GM13976 (cell line): ENCODE results near the gene GUSB.
"Not testable (repeated sequence)": the region's sequence is repeated elsewhere in the genome, so short reads cannot be mapped to it uniquely, and the experiment has no call there.

Experiments
- DNase-seq: peaks from one replicate; pipeline ENCODE4 v3.0.0; 2012; ENCODE audit warnings: low spot score
- in situ Hi-C: fragments of 300-500 bp; cut with MboI; formaldehyde crosslinking; loops from one replicate; pipeline ENCODE4 v1.12.0; 2022; ENCODE audit warnings: low sequenced_read_pairs, mixed read lengths, inconsistent platforms; ENCODE audit not compliant: unreplicated experiment
- TF ChIP-seq, protein P1 (sequence below): IDR thresholded peaks from 2 replicates; pipeline ENCODE4 v1.5.1; 2012; ENCODE audit warnings: borderline replicate concordance, mild to moderate bottlenecking; ENCODE audit not compliant: insufficient read depth; ENCODE audit errors: extremely low read depth, missing control alignments, control extremely low read depth

Gene GUSB

DNA sequence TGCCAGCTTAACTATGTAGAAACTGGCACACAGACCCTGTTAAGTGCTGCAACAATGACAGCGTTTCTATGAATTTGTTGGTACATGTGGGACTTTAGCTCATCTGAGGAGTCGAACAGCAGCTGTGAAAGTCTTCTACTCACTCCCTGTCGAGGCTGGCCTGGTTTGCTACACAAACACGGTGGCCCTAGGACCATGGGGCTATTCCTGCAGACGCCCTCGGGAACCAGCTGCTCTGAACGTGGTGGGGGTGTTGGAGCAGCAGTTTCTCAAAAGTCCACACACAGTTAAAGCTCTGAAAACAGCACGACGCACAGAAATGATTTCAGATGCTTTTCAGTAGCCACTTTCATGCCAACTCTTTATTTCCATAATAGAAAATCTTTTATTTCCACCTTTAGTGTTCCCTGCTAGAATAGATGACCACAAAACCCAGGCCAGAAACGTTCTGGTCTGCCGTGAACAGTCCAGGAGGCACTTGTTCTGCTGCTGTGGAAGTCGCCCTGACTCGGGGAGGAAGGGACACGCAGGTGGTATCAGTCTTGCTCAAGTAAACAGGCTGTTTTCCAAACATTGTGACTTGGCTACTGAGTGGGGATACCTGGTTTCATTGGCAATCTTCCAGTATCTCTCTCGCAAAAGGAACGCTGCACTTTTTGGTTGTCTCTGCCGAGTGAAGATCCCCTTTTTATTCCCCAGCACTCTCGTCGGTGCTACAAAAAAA lies 21.5 kb downstream of the GUSB start:
- in situ Hi-C loops, result no loop called here
- DNase-seq, result no peak
- TF ChIP-seq, protein P1, sequence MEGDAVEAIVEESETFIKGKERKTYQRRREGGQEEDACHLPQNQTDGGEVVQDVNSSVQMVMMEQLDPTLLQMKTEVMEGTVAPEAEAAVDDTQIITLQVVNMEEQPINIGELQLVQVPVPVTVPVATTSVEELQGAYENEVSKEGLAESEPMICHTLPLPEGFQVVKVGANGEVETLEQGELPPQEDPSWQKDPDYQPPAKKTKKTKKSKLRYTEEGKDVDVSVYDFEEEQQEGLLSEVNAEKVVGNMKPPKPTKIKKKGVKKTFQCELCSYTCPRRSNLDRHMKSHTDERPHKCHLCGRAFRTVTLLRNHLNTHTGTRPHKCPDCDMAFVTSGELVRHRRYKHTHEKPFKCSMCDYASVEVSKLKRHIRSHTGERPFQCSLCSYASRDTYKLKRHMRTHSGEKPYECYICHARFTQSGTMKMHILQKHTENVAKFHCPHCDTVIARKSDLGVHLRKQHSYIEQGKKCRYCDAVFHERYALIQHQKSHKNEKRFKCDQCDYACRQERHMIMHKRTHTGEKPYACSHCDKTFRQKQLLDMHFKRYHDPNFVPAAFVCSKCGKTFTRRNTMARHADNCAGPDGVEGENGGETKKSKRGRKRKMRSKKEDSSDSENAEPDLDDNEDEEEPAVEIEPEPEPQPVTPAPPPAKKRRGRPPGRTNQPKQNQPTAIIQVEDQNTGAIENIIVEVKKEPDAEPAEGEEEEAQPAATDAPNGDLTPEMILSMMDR, result no peak

- TF ChIP-seq, protein P1, result no peak
- in situ Hi-C loops, result no loop called here
- DNase-seq, result no peak
Observed at GRCh38 chr7:65955718-65956117, 26.3 kb downstream of the GUSB start.

GRCh38 chr7:65953890-65954450 lies 28.0 kb downstream of the GUSB start:
- TF ChIP-seq, protein P1, result no peak
- in situ Hi-C loops, result no loop called here
- no peak for DNase-seq

- DNase-seq, result no peak
- TF ChIP-seq, protein P1, result no peak
- in situ Hi-C loops, result no loop called here
Observed at GRCh38 chr7:65953001-65953720, 28.9 kb downstream of the GUSB start.

DNA sequence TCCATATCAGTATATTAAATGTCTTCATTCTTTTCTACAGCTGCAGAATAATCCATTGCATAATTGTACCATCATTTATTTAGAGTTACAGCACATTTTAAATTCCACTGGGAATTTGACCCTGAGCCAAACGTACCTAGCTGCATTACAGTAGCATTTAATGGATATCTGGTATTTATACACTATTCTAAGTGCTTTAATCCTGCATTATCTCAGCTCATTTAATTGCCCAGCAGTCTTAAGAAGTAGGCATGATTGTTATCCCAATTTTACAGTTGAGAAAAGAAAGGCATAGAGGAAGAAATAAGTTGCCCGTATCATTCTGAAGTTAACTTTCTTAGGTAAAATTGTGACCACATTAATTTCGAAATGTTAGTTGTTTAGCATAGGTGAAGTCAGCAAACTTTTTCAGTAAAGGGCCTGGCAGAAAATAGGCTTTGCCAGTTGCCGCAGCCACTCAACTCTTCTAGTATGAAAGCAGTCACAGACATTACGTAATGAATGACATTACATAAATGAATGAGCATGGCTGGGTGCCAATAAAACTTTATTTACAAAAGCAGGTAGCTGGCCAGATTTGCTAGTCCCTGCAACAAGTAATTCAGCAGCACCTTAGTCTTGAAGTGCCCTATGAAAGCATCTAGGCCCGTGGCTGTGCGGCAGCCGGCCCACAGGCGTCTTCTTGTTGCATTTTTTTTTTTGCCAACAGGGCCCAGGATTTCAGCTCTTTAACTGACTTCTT lies 30.0 kb downstream of the GUSB start:
- TF ChIP-seq, protein P1, result no peak
- no peak for DNase-seq
- in situ Hi-C loops, result no loop called here

DNA sequence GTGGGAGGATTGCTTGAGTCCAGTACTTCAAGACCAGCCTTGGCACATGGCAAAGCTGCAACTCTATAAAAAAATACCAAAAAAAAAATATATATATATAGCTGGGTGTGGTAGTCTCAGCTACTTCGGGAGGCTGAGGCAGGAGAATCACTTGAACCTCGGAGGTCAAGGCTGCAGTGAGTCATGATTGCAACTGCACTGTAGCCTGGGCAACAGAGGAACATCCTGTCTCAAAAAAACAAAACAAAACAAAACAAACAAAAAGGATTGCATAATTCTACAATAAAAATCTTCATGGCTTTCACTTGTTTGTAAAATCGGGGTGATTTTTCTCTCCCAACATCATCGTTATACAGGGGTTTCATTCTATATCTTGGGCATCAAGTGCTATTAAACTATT lies 35.1 kb downstream of the GUSB start:
- in situ Hi-C loops, result no loop called here
- DNase-seq, result no peak
- TF ChIP-seq, protein P1, result no peak

DNA sequence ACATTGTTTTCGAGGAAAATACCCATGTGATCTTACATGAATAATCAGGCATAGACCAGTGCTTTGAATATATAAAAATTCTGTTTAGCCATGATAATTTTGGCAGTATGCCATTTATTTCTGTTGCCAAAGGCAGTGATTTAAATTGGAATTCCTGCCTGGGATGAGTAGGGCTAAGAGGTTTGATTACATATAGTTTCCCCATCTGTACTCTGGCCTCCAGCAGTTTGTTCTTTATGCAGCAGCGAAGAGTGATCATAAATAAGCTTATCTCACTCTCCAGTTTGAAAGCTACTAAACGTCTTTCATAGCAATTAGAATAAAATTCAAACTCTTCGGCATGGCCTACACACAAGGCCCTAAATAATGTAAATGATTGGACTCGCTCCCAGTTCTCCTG lies 36.2 kb downstream of the GUSB start:
- in situ Hi-C loops, DNase-seq: not testable (repeated sequence)
